Stimulated activated CD8-positive, alpha-beta memory T cell treated with anti-CD3 and anti-CD28 coated beads, Interleukin-12 subunit alpha, Interleukin-12 subunit beta, amount 100 ng/mL, for 4 hours (primary cell): ENCODE measurements around the gene ANKFN1.

Experiments
- DNase-seq: peaks from one replicate; pipeline ENCODE4 v3.0.0-alpha.2; 2020; ENCODE audit warnings: low read depth

ANKFN1 gene

DNA sequence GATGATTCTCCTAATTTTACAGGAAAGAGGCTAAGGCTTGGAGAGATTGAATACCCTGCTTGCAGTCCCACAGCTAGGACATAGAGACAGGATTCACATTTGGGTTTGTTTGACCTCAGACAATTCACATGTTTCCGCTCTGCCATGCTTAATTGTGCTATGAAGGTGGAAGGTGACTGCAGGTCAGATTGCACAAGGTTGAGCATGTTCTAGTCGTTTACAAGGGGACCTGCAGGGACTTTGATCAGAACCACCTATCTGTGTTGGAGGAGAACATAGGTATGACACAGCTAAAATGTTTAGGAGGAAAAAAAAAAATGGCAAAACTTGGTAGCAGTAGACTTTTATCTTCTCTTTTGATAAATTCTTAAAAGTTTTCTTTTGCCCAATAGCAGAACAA lies 4.9 kb upstream of the ANKFN1 start:
- no peak for DNase-seq

DNA sequence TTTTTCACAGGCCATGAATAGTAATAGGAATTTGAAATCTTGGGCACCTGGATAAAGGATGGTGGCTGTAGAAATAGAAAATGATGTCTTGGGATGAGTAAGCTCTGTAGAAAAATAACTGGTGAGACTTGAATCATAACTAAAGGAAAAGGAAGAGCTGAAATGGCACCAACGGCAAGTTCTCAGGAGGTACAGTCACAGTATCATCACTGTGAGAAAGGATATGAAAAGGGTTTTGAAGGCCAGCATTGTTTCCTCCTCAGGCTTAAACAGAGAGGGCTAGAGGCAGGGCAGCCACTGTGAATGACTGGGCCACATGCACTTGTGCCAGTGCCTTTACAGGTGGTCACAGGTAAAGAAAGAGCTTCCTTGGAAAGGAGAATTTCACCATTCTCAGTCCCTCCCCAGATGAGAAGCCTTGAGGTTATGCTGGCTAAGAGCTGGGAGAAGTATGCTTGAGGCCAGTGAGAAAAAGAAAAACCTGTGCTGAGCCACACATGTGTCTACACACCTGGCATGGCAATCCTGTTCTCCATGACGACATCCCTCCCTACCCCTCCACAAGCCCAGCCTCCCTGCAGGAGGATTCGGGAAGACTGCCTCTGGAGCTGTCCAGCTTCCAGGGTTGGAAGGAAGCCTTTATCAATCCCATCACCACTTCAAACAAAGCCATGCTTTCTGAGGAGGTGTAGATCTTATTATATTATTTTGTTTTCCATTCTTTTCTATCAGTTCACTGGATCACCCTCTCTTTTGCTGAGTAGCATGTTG lies 3.8 kb upstream of the ANKFN1 start:
- no peak for DNase-seq

DNA sequence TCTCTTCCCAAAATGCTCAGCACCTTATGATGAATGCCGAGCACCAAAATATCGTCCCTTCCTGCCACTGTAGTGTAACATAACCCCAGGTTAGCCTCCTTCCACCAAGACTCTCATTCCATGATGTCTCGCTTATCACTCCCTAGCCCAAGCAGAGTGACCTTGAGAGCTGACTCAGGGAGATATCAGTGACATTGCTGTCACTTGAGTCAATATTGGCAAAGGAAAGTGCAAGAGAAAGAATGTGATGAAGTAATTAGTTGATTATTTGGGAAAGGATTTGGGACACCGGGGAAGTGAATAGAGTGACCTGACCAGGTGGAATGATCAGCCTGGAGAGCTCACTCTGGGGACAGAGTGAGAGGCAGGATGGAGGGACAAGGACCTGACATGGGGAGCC lies 2.6 kb upstream of the ANKFN1 start:
- DNase-seq = no peak

DNA sequence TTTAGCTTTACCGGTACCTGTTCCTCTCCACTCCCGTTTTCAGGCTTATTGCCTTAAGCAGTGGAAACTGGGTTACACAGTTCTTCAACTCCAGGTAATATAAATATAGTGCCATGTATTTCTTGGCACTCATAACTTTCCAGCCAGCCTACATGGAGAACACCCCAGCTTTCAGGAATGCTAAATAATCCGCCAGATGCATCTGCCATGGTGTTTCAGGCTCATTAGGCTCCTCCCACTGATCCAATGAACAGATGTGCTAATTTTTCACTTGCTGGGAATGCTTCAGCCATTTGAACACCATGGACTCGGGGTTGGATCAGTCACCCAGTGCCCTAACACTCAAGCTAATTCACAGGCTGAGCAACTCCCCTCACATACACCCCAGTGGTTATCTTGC lies 4.6 kb downstream of the ANKFN1 start:
- DNase-seq = no peak

DNA sequence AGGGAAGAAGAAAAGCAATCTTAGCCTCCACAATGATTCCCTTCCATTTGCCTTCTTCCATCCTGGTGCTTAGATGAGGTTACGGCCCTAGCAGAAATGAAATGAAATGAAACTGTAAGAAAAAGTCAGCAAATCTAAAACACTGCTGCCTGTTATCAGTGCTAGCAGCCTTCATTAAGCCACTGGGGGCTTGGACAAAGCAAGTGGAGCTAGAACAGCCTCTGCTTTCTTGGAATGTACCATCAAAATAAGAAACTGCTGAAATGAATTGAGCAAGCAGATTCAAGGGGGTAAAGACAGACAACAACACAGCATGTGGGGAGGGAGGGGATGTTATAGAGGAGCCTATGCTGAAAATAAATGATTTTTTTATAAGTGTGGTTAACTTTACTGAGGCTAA lies 5.1 kb downstream of the ANKFN1 start:
- no peak for DNase-seq

GRCh38 chr17:56158915-56159825 lies 5.9 kb downstream of the ANKFN1 start:
- DNase-seq = no peak

- DNase-seq = no peak
Observed at GRCh38 chr17:56159826-56160380, 6.6 kb downstream of the ANKFN1 start.

DNA sequence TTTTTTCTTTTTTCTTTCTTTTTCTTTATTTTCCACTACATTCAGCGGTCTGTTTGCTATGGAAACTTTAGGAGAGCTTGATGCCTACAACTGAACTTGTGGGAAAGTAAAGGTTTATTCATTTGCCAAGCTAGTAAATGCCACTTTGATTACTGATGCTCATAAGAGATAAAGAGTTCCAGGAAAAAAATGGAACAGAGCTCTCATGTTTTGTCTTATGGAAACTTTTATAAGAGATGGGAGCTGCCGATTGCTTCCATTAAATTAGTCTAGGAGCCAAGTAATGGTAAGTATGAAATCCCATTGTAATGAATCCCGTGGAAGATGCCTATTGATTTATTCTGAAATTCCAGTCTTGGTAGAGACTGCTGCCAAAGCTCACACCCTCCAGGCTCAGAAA lies 7.1 kb downstream of the ANKFN1 start:
- no peak for DNase-seq

GRCh38 chr17:56165072-56165641 lies 11.9 kb downstream of the ANKFN1 start:
- DNase-seq = no peak

DNA sequence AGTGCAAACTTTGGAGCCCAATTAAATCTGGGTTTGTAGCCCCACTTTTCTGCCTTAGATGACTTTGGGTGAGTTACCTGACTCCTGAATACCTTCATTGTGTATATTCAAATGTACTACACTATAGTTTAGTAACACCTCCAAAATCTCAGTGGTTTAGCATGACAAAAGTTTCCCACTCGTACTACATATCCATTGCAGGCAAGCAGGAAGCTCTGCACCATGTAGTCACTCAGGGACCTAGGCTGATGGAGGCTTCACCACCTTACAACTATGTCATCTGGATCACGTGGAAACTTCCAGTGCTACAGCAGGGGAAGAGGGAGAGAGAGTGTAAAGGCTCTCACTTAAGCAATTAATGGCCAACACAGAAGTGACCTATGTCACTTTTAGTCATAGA lies 14.2 kb downstream of the ANKFN1 start:
- DNase-seq = no peak

DNA sequence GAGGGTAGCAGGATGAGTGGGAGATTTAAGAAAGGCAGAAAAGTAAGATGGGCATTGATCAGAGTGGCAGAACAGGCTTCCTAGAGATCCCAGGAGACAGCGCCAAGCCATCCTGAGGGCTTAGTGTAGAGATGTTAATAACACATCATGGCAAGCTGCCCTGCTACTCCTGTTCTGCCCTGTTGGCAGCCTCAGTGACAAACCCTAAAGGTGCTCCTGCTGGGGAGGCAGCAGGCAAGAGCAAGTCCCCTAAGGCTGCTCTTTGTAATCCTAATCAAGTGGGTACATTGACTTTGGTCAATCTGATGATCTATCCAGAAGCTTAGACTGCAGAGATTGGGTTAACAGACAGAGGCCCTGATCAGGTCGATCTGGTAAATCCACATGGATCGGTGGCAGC lies 16.3 kb downstream of the ANKFN1 start:
- no peak for DNase-seq

GRCh38 chr17:56171186-56171959 lies 18.1 kb downstream of the ANKFN1 start:
- no peak for DNase-seq

GRCh38 chr17:56172517-56172982 lies 19.3 kb downstream of the ANKFN1 start:
- DNase-seq = no peak

DNA sequence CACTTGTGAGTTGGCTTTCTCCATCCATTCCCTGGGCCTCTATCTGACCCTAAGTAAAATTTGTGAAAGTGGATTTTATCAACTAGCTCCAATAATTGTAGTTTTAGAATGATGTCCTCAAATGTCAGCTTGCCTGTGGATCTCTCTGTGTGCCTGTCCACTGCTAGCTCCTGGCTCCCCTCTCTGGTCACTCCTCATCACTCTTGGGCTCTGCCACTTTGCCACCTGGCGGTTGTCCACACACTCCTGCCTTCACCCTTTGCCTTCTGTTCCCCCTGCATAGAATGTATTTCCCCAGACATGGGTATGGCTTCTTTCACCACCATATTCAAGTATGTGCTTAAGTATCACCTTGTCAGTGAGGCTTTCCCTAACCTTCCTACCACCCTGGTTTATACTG lies 19.8 kb downstream of the ANKFN1 start:
- DNase-seq = no peak

- DNase-seq = no peak
Observed at GRCh38 chr17:56173958-56174835, 20.9 kb downstream of the ANKFN1 start.

GRCh38 chr17:56175299-56175955 lies 22.2 kb downstream of the ANKFN1 start:
- no peak for DNase-seq

- no peak for DNase-seq
Observed at GRCh38 chr17:56176091-56176490, 22.8 kb downstream of the ANKFN1 start.

GRCh38 chr17:56177361-56177760 lies 24.1 kb downstream of the ANKFN1 start:
- DNase-seq = no peak

DNA sequence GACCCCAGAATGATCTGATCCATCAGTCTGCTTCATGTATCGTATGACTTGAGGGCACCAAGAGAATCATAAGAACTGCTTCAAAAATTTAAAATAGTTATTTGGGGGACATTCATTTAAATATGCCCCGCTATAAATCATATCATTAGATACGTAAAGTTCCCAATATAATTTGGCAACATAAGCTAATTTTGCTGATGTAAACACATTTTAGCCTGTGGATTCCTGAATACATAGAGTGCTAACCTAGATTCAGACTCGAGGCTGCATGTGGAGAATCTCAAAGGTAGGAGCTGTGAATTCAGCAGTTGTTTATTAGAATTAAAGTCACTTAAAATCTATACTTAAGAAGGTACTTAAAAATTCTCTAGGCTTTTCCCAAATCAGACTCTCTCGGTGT lies 24.9 kb downstream of the ANKFN1 start:
- DNase-seq = no peak

GRCh38 chr17:56182081-56182480 lies 28.8 kb downstream of the ANKFN1 start:
- no peak for DNase-seq
